ENCODE measurements around the gene SINHCAF. TPM values are rescaled to one million over a fixed set of nuclear protein-coding genes. Genes with fewer than 3 reads are reported as not detected.
"Not testable (repeated sequence)": the region's sequence is repeated elsewhere in the genome, so short reads cannot be mapped to it uniquely, and the experiment has no call there.

Gene SINHCAF
- total and polyA plus RNA-seq, 4 donors, result 3.7 to 23.6 (median 14.4) TPM

GRCh38 chr12:31248815-31249214 lies 77.1 kb downstream of the SINHCAF start:
- DNase-seq, result no peak
- Histone ChIP-seq H3K27me3 (ENCODE audit: control insufficient read depth in 1 of 2, insufficient read depth in 2 of 2, low read length in 1 of 2) (no peaks in the 10 kb centered on the region), H3K4me3 (ENCODE audit: low read length in 2 of 2) (no peak overlapping the region), H3K27ac (ENCODE audit: low read depth in 1 of 2, low read length in 2 of 2) (no peak overlapping the region), H3K9me3 (ENCODE audit: control insufficient read depth, low read length) (no peaks in the 10 kb centered on the region), H3K36me3 (ENCODE audit: control insufficient read depth in 1 of 2, insufficient read depth in 2 of 2, low read length in 1 of 2) (no peaks in the 10 kb centered on the region), H3K4me1 (ENCODE audit: control insufficient read depth in 1 of 2, insufficient read depth in 2 of 2, low read length in 2 of 2) (no peaks in the 10 kb centered on the region)
- no peak for ATAC-seq (ENCODE audit: low FRiP score)
- 96% methylated on average over 2 of the region's 2 CpGs for WGBS, 2 donors
- intact Hi-C loops (cut with DNase I), result no loop called here

GRCh38 chr12:31248337-31248736 lies 77.6 kb downstream of the SINHCAF start:
- intact Hi-C loops (cut with DNase I), result no loop called here

GRCh38 chr12:31246470-31246850 lies 79.5 kb downstream of the SINHCAF start:
- no peak overlapping the region for H3K4me3 ChIP-seq (ENCODE audit: low read length in 2 of 2)
- no peak overlapping the region for H3K27ac ChIP-seq (ENCODE audit: low read depth in 1 of 2, low read length in 2 of 2)
- no peaks in the 10 kb centered on the region for H3K27me3 ChIP-seq (ENCODE audit: control insufficient read depth in 1 of 2, insufficient read depth in 2 of 2, low read length in 1 of 2)
- no peaks in the 10 kb centered on the region for H3K9me3 ChIP-seq (ENCODE audit: control insufficient read depth, low read length)
- ATAC-seq (ENCODE audit: low FRiP score) (no peak), DNase-seq (no peak)
- H3K4me1 ChIP-seq (ENCODE audit: control insufficient read depth in 1 of 2, insufficient read depth in 2 of 2, low read length in 2 of 2), result no peaks in the 10 kb centered on the region
- WGBS, 2 donors, result 73 to 74% methylated on average over 10 of the region's 10 CpGs
- intact Hi-C loops (cut with DNase I), result no loop called here
- no peaks in the 10 kb centered on the region for H3K36me3 ChIP-seq (ENCODE audit: control insufficient read depth in 1 of 2, insufficient read depth in 2 of 2, low read length in 1 of 2)

More at GRCh38 chr12:31248337-31248736, 77.6 kb downstream of the SINHCAF start:
- Histone ChIP-seq H3K36me3 (ENCODE audit: control insufficient read depth in 1 of 2, insufficient read depth in 2 of 2, low read length in 1 of 2) (no peaks in the 10 kb centered on the region), H3K27ac (ENCODE audit: low read depth in 1 of 2, low read length in 2 of 2) (no peak overlapping the region), H3K9me3 (ENCODE audit: control insufficient read depth, low read length) (no peaks in the 10 kb centered on the region), H3K4me1 (ENCODE audit: control insufficient read depth in 1 of 2, insufficient read depth in 2 of 2, low read length in 2 of 2) (no peaks in the 10 kb centered on the region), H3K27me3 (ENCODE audit: control insufficient read depth in 1 of 2, insufficient read depth in 2 of 2, low read length in 1 of 2) (no peaks in the 10 kb centered on the region), H3K4me3 (ENCODE audit: low read length in 2 of 2) (no peak overlapping the region)
- WGBS, 2 donors, result 85 to 94% methylated on average over 6 of the region's 6 CpGs
- DNase-seq, result no peak
- no peak for ATAC-seq (ENCODE audit: low FRiP score)

- Histone ChIP-seq H3K27ac (ENCODE audit: low read depth in 1 of 2, low read length in 2 of 2) (no peak overlapping the region), H3K4me3 (ENCODE audit: low read length in 2 of 2) (no peak overlapping the region), H3K9me3 (ENCODE audit: control insufficient read depth, low read length) (no peaks in the 10 kb centered on the region), H3K36me3 (ENCODE audit: control insufficient read depth in 1 of 2, insufficient read depth in 2 of 2, low read length in 1 of 2) (no peaks in the 10 kb centered on the region), H3K27me3 (ENCODE audit: control insufficient read depth in 1 of 2, insufficient read depth in 2 of 2, low read length in 1 of 2) (no peaks in the 10 kb centered on the region), H3K4me1 (ENCODE audit: control insufficient read depth in 1 of 2, insufficient read depth in 2 of 2, low read length in 2 of 2) (no peaks in the 10 kb centered on the region)
- DNase-seq (no peak), ATAC-seq (ENCODE audit: low FRiP score) (no peak)
- intact Hi-C loops (cut with DNase I), result no loop called here
- 80% methylated on average over 15 of the region's 15 CpGs for WGBS, 2 donors
Observed at GRCh38 chr12:31245822-31246469, 80.0 kb downstream of the SINHCAF start.

GRCh38 chr12:31242418-31242817 lies 83.5 kb downstream of the SINHCAF start:
- H3K9me3 ChIP-seq (ENCODE audit: control insufficient read depth, low read length); H3K4me3 ChIP-seq (ENCODE audit: low read length in 2 of 2); H3K27ac ChIP-seq (ENCODE audit: low read depth in 1 of 2, low read length in 2 of 2); H3K36me3 ChIP-seq (ENCODE audit: control insufficient read depth in 1 of 2, insufficient read depth in 2 of 2, low read length in 1 of 2); ATAC-seq (ENCODE audit: low FRiP score); intact Hi-C loops (cut with DNase I); H3K4me1 ChIP-seq (ENCODE audit: control insufficient read depth in 1 of 2, insufficient read depth in 2 of 2, low read length in 2 of 2); H3K27me3 ChIP-seq (ENCODE audit: control insufficient read depth in 1 of 2, insufficient read depth in 2 of 2, low read length in 1 of 2); DNase-seq: not testable (repeated sequence)
- 91 to 93% methylated on average over 10 of the region's 10 CpGs for WGBS, 2 donors

- WGBS, 2 donors, result 16% methylated on average over 11 of the region's 11 CpGs
- intact Hi-C loops (cut with DNase I), result no loop called here
- peak; percentile 72 for ATAC-seq (ENCODE audit: low FRiP score)
Observed at GRCh38 chr12:31238764-31239387, 87.1 kb downstream of the SINHCAF start.

GRCh38 chr12:31238333-31238732 lies 87.6 kb downstream of the SINHCAF start:
- H3K4me3 ChIP-seq (ENCODE audit: low read length in 2 of 2); H3K27me3 ChIP-seq (ENCODE audit: control insufficient read depth in 1 of 2, insufficient read depth in 2 of 2, low read length in 1 of 2); H3K4me1 ChIP-seq (ENCODE audit: control insufficient read depth in 1 of 2, insufficient read depth in 2 of 2, low read length in 2 of 2); intact Hi-C loops (cut with DNase I); ATAC-seq (ENCODE audit: low FRiP score); H3K36me3 ChIP-seq (ENCODE audit: control insufficient read depth in 1 of 2, insufficient read depth in 2 of 2, low read length in 1 of 2); DNase-seq; H3K9me3 ChIP-seq (ENCODE audit: control insufficient read depth, low read length); H3K27ac ChIP-seq (ENCODE audit: low read depth in 1 of 2, low read length in 2 of 2): not testable (repeated sequence)
- 63 to 66% methylated on average over 10 of the region's 10 CpGs for WGBS, 2 donors

More at GRCh38 chr12:31238764-31239387, 87.1 kb downstream of the SINHCAF start:
- peak in 1 of 2 donors; percentile 68 for DNase-seq
- no peak overlapping the region for H3K4me3 ChIP-seq (ENCODE audit: low read length in 2 of 2)
- H3K4me1 ChIP-seq (ENCODE audit: control insufficient read depth in 1 of 2, insufficient read depth in 2 of 2, low read length in 2 of 2), result no peaks in the 10 kb centered on the region
- no peaks in the 10 kb centered on the region for H3K36me3 ChIP-seq (ENCODE audit: control insufficient read depth in 1 of 2, insufficient read depth in 2 of 2, low read length in 1 of 2)
- H3K27ac ChIP-seq (ENCODE audit: low read depth in 1 of 2, low read length in 2 of 2), result no peak overlapping the region
- H3K9me3 ChIP-seq (ENCODE audit: control insufficient read depth, low read length), result no peaks in the 10 kb centered on the region
- H3K27me3 ChIP-seq (ENCODE audit: control insufficient read depth in 1 of 2, insufficient read depth in 2 of 2, low read length in 1 of 2), result no peaks in the 10 kb centered on the region

GRCh38 chr12:31236998-31237637 lies 88.8 kb downstream of the SINHCAF start:
- no peaks in the 10 kb centered on the region for H3K4me1 ChIP-seq (ENCODE audit: control insufficient read depth in 1 of 2, insufficient read depth in 2 of 2, low read length in 2 of 2)
- no peaks in the 10 kb centered on the region for H3K27me3 ChIP-seq (ENCODE audit: control insufficient read depth in 1 of 2, insufficient read depth in 2 of 2, low read length in 1 of 2)

More at GRCh38 chr12:31236998-31237637, 88.8 kb downstream of the SINHCAF start:
- DNase-seq (no peak), ATAC-seq (ENCODE audit: low FRiP score) (no peak)
- 87 to 91% methylated on average over 11 of the region's 11 CpGs for WGBS, 2 donors
- intact Hi-C loops (cut with DNase I), result no loop called here
- Histone ChIP-seq H3K9me3 (ENCODE audit: control insufficient read depth, low read length) (no peaks in the 10 kb centered on the region), H3K36me3 (ENCODE audit: control insufficient read depth in 1 of 2, insufficient read depth in 2 of 2, low read length in 1 of 2) (no peaks in the 10 kb centered on the region), H3K4me3 (ENCODE audit: low read length in 2 of 2) (no peak overlapping the region), H3K27ac (ENCODE audit: low read depth in 1 of 2, low read length in 2 of 2) (no peak overlapping the region)

Data from aorta (tissue), 5 donors.